Mesendoderm (in vitro differentiated cells): Measurements from ENCODE around the gene AFAP1L2.
A peak's percentile ranks its signal among the peaks of the same experiment; 100 is the strongest.

Experiments used
- DNase-seq: peaks from one replicate; pipeline ENCODE4 v3.0.0; 2013
- H2AK5ac ChIP-seq: 2 replicates; pipeline ENCODE4 v1.6.1; 2013; ENCODE audit warnings: low read length, inconsistent platforms
- H2BK120ac ChIP-seq: 2 replicates; pipeline ENCODE4 v1.6.1; 2013; ENCODE audit warnings: low read depth, mild to moderate bottlenecking, low read length, moderate library complexity, mixed read lengths
- H2BK15ac ChIP-seq: replicated peaks from 2 replicates; pipeline ENCODE4 v1.6.1; 2013; ENCODE audit warnings: low read depth, mild to moderate bottlenecking, moderate library complexity
- H2BK5ac ChIP-seq: 2 replicates; pipeline ENCODE4 v1.6.1; 2013; ENCODE audit warnings: low read length, inconsistent platforms
- H3K18ac ChIP-seq: 2 replicates; pipeline ENCODE4 v1.6.1; 2013; ENCODE audit warnings: mild to moderate bottlenecking, low read length, mixed read lengths
- H3K23ac ChIP-seq: one replicate; pipeline ENCODE4 v1.6.1; 2013; ENCODE audit warnings: low read length
- H3K27ac ChIP-seq: 2 replicates; pipeline ENCODE4 v1.5.1; 2013; ENCODE audit warnings: low read depth, mild to moderate bottlenecking, inconsistent platforms, low read length, moderate library complexity
- H3K27me3 ChIP-seq: 2 replicates; pipeline ENCODE4 v1.6.1; 2013; ENCODE audit warnings: low read length, control low read depth, mild to moderate bottlenecking, inconsistent platforms; ENCODE audit not compliant: insufficient read depth, poor library complexity
- H3K36me3 ChIP-seq: 2 replicates; pipeline ENCODE4 v1.6.1; 2013; ENCODE audit warnings: low read length, inconsistent platforms; ENCODE audit not compliant: control insufficient read depth, insufficient read depth
- H3K4ac ChIP-seq: one replicate; pipeline ENCODE4 v1.6.1; 2013; ENCODE audit warnings: low read depth, mild to moderate bottlenecking, low read length, moderate library complexity
- H3K4me1 ChIP-seq: 2 replicates; pipeline ENCODE4 v1.6.1; 2013; ENCODE audit warnings: low read depth, low read length, inconsistent platforms; ENCODE audit not compliant: control insufficient read depth
- H3K4me2 ChIP-seq: 2 replicates; pipeline ENCODE4 v1.6.1; 2013; ENCODE audit warnings: low read length
- H3K4me3 ChIP-seq: 2 replicates; pipeline ENCODE4 v1.5.1; 2013; ENCODE audit warnings: mild to moderate bottlenecking, low read length
- H3K56ac ChIP-seq: one replicate; pipeline ENCODE4 v1.6.1; 2013; ENCODE audit warnings: low read length
- H3K79me1 ChIP-seq: 2 replicates; pipeline ENCODE4 v1.6.1; 2013; ENCODE audit warnings: low read length, inconsistent platforms
- H3K79me2 ChIP-seq: 2 replicates; pipeline ENCODE4 v1.6.1; 2013; ENCODE audit warnings: mild to moderate bottlenecking, low read length; ENCODE audit not compliant: control insufficient read depth, insufficient read depth
- H3K9ac ChIP-seq: 2 replicates; pipeline ENCODE4 v1.6.1; 2013; ENCODE audit warnings: low read length, inconsistent platforms
- H4K5ac ChIP-seq: one replicate; pipeline ENCODE4 v1.6.1; 2013; ENCODE audit warnings: low read length
- H4K8ac ChIP-seq: one replicate; pipeline ENCODE4 v1.6.1; 2013; ENCODE audit warnings: low read depth, mild to moderate bottlenecking, control low read depth, low read length, moderate library complexity
- WGBS: extraction: QIAGEN DNeasy Blood & Tissue Kit; methylation state at CpG from one replicate; pipeline ENCODE4 v1.1.7; 2013; ENCODE audit warnings: low lambda C conversion rate, missing lambda C conversion rate; ENCODE audit not compliant: insufficient coverage; ENCODE audit errors: extremely low coverage; 5-methylcytosine and 5-hydroxymethylcytosine counted together

AFAP1L2 gene

GRCh38 chr10:114261076-114261475 is 143.2 kb downstream of the AFAP1L2 start:
- Histone ChIP-seq H2BK5ac (no peak overlapping the region), H4K8ac (no peak overlapping the region), H2BK120ac (no peak overlapping the region), H2AK5ac (no peak overlapping the region), H3K18ac (no peak overlapping the region), H3K27ac (no peak overlapping the region), H3K79me1 (no peaks in the 10 kb centered on the region), H2BK15ac (no peak overlapping the region), H3K56ac (no peak overlapping the region), H3K9ac (no peak overlapping the region), H3K36me3 (no peaks in the 10 kb centered on the region), H3K4me3 (no peak overlapping the region), H3K27me3 (no peaks in the 10 kb centered on the region), H3K4me2 (no peak overlapping the region), H3K79me2 (no peaks in the 10 kb centered on the region), H3K23ac (no peak overlapping the region), H4K5ac (no peak overlapping the region), H3K4me1 (no peaks in the 10 kb centered on the region), H3K4ac (no peak overlapping the region)
- no CpG with 5 or more reads among the region's 2 CpGs for WGBS
- no peak for DNase-seq

- no peak overlapping the region for H3K4me2 ChIP-seq
- H3K18ac ChIP-seq: no peak overlapping the region
- no peaks in the 10 kb centered on the region for H3K79me1 ChIP-seq
- H3K4me1 ChIP-seq: no peaks in the 10 kb centered on the region
- H3K56ac ChIP-seq: no peak overlapping the region
- no peak overlapping the region for H4K8ac ChIP-seq
- no CpG with 5 or more reads among the region's 5 CpGs for WGBS
- H2BK15ac ChIP-seq: no peak overlapping the region
- no peak overlapping the region for H2BK120ac ChIP-seq
- H3K4me3 ChIP-seq: no peak overlapping the region
- no peak for DNase-seq
- H3K36me3 ChIP-seq: no peaks in the 10 kb centered on the region
- H3K23ac ChIP-seq: no peak overlapping the region
- H4K5ac ChIP-seq: no peak overlapping the region
- H3K4ac ChIP-seq: no peak overlapping the region
- no peak overlapping the region for H3K27ac ChIP-seq
- no peaks in the 10 kb centered on the region for H3K79me2 ChIP-seq
- no peak overlapping the region for H2BK5ac ChIP-seq
- no peak overlapping the region for H2AK5ac ChIP-seq
- H3K9ac ChIP-seq: no peak overlapping the region
- no peaks in the 10 kb centered on the region for H3K27me3 ChIP-seq
Observed at GRCh38 chr10:114260366-114260765, 143.9 kb downstream of the AFAP1L2 start.

- H3K36me3 ChIP-seq: no peaks in the 10 kb centered on the region
- no peak overlapping the region for H3K18ac ChIP-seq
- H3K23ac ChIP-seq: no peak overlapping the region
- no peak overlapping the region for H4K5ac ChIP-seq
- no peaks in the 10 kb centered on the region for H3K4me1 ChIP-seq
- no peak overlapping the region for H2BK120ac ChIP-seq
- H3K4me3 ChIP-seq: no peak overlapping the region
- H3K4me2 ChIP-seq: no peak overlapping the region
- H2AK5ac ChIP-seq: no peak overlapping the region
- no peak for DNase-seq
- no peaks in the 10 kb centered on the region for H3K27me3 ChIP-seq
- no peaks in the 10 kb centered on the region for H3K79me1 ChIP-seq
- H3K9ac ChIP-seq: no peak overlapping the region
- no peaks in the 10 kb centered on the region for H3K79me2 ChIP-seq
- no CpG with 5 or more reads among the region's 10 CpGs for WGBS
- no peak overlapping the region for H2BK5ac ChIP-seq
- H3K56ac ChIP-seq: no peak overlapping the region
- H4K8ac ChIP-seq: no peak overlapping the region
- H3K4ac ChIP-seq: no peak overlapping the region
- no peak overlapping the region for H3K27ac ChIP-seq
- H2BK15ac ChIP-seq: no peak overlapping the region
Observed at GRCh38 chr10:114259824-114260223, 144.5 kb downstream of the AFAP1L2 start.

- no peaks in the 10 kb centered on the region for H3K36me3 ChIP-seq
- H2BK120ac ChIP-seq: no peak overlapping the region
- H3K79me2 ChIP-seq: no peaks in the 10 kb centered on the region
- no peak overlapping the region for H2BK15ac ChIP-seq
- H3K23ac ChIP-seq: no peak overlapping the region
- no peak overlapping the region for H3K9ac ChIP-seq
- no peaks in the 10 kb centered on the region for H3K79me1 ChIP-seq
- peak; percentile 25 for DNase-seq
- H2BK5ac ChIP-seq: no peak overlapping the region
- H3K27me3 ChIP-seq: no peaks in the 10 kb centered on the region
- H3K4ac ChIP-seq: no peak overlapping the region
- no peak overlapping the region for H4K8ac ChIP-seq
- WGBS: no CpG with 5 or more reads among the region's 5 CpGs
- H3K4me1 ChIP-seq: no peaks in the 10 kb centered on the region
- no peak overlapping the region for H3K56ac ChIP-seq
- no peak overlapping the region for H2AK5ac ChIP-seq
- H3K4me2 ChIP-seq: no peak overlapping the region
- no peak overlapping the region for H3K27ac ChIP-seq
- H3K18ac ChIP-seq: no peak overlapping the region
- H4K5ac ChIP-seq: no peak overlapping the region
- no peak overlapping the region for H3K4me3 ChIP-seq
Observed at GRCh38 chr10:114258274-114258840, 145.9 kb downstream of the AFAP1L2 start.

GRCh38 chr10:114257498-114257897 is 146.8 kb downstream of the AFAP1L2 start:
- no peak overlapping the region for H2BK15ac ChIP-seq
- no peak overlapping the region for H2AK5ac ChIP-seq
- H3K18ac ChIP-seq: peak overlapping the region; percentile 15
- H2BK5ac ChIP-seq: peak overlapping the region; percentile 43
- H3K23ac ChIP-seq: no peak overlapping the region
- H3K4me2 ChIP-seq: no peak overlapping the region
- H3K56ac ChIP-seq: no peak overlapping the region
- no peak overlapping the region for H3K4me3 ChIP-seq
- no peak overlapping the region for H3K9ac ChIP-seq
- no CpG with 5 or more reads among the region's 3 CpGs for WGBS
- H2BK120ac ChIP-seq: no peak overlapping the region
- H3K4me1 ChIP-seq: no peaks in the 10 kb centered on the region
- peak; percentile 85 for DNase-seq
- peak overlapping the region; percentile 34 for H4K5ac ChIP-seq
- no peaks in the 10 kb centered on the region for H3K36me3 ChIP-seq
- H3K79me2 ChIP-seq: no peaks in the 10 kb centered on the region
- H4K8ac ChIP-seq: no peak overlapping the region
- H3K27ac ChIP-seq: no peak overlapping the region
- no peaks in the 10 kb centered on the region for H3K27me3 ChIP-seq
- no peaks in the 10 kb centered on the region for H3K79me1 ChIP-seq
- H3K4ac ChIP-seq: no peak overlapping the region

GRCh38 chr10:114256822-114257221 is 147.5 kb downstream of the AFAP1L2 start:
- no peak overlapping the region for H3K18ac ChIP-seq
- no peak overlapping the region for H3K23ac ChIP-seq
- no peak overlapping the region for H2AK5ac ChIP-seq
- H2BK15ac ChIP-seq: no peak overlapping the region
- H3K79me1 ChIP-seq: no peaks in the 10 kb centered on the region
- no peak overlapping the region for H3K4me2 ChIP-seq
- H3K27ac ChIP-seq: no peak overlapping the region
- H2BK5ac ChIP-seq: no peak overlapping the region
- no peak overlapping the region for H3K56ac ChIP-seq
- no peak overlapping the region for H3K4ac ChIP-seq
- H4K5ac ChIP-seq: no peak overlapping the region
- H3K4me3 ChIP-seq: no peak overlapping the region
- no peaks in the 10 kb centered on the region for H3K4me1 ChIP-seq
- no CpG with 5 or more reads among the region's 3 CpGs for WGBS
- H3K36me3 ChIP-seq: no peaks in the 10 kb centered on the region
- no peak overlapping the region for H3K9ac ChIP-seq
- no peaks in the 10 kb centered on the region for H3K27me3 ChIP-seq
- DNase-seq: no peak
- H3K79me2 ChIP-seq: no peaks in the 10 kb centered on the region
- no peak overlapping the region for H4K8ac ChIP-seq
- no peak overlapping the region for H2BK120ac ChIP-seq
